Measurements from ENCODE around the gene SLC35G6.
A peak's percentile ranks its signal among the peaks of the same experiment; 100 is the strongest.

SLC35G6 gene

DNA sequence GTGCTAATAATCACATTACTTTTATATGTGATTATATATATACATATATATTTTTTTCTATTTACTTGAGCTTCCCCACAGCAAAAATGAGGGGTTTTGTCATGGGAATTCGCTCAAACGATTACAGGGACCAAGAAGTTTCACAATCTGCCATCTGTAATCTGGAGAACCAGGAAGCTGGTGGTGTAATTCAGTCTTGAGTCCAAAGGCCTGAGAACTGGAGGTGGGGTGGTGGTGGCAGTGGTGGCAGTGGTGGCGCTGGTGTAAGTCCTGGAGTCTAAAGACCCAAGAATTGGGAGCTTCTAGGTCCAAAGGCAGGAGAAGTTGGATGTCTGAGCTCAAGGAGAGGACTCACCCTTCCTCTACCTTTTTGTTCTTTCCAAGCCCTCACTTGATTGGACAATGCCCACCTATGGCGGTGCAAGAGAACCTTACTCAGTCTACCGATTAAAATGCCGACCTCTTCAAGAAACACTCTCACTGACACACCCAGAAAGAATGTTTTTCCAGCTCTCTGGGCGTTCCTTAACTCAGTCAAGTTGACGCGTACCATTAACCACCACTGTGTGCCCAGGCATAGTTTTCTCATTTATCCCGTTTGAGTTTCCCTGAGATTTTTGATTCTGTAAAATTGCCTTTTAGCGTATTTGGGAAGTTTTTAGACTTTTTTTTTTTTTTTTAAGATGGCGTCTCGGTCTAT lies 34.8 kb downstream of the SLC35G6 start:
- Histone ChIP-seq H3K36me3 (ENCODE audit: control insufficient read depth in 4 of 4, insufficient read depth in 4 of 4, low read length in 3 of 4) (peaks cover 9 to 39% (median 26%) of the 10 kb centered on the region in 4 experiments), H3K9me3 (ENCODE audit: control extremely low read depth in 1 of 5, control insufficient read depth in 4 of 5, insufficient read depth in 2 of 5, low read depth in 1 of 5, low read length in 4 of 5) (no peaks in the 10 kb centered on the region), H3K4me3 (ENCODE audit: control insufficient read depth in 1 of 7, extremely low read depth in 1 of 7, insufficient read depth in 4 of 7, low read depth in 2 of 7, low read length in 6 of 7) (no peak overlapping the region), H3K27me3 (replicated peaks in 2 of 5; ENCODE audit: control insufficient read depth in 4 of 5, insufficient read depth in 5 of 5, low read length in 4 of 5) (no peaks in the 10 kb centered on the region), H3K27ac (ENCODE audit: insufficient read depth in 1 of 2, low read depth in 1 of 2, low read length in 2 of 2, poor library complexity in 1 of 2, severe bottlenecking in 2 of 2) (no peak overlapping the region), H3K4me1 (ENCODE audit: control extremely low read depth in 1 of 4, control insufficient read depth in 4 of 4, insufficient read depth in 4 of 4, low read length in 3 of 4) (peaks cover 0 to 4% (median 0%) of the 10 kb centered on the region in 4 experiments)
- ChIA-PET CTCF (interaction anchor here (0.6 to 18.4 kb wide), 19 partner anchors 8 to 621 kb away, joined by 3 to 515 read pairs (median 4); partner anchors contain the start of genes CD68, MPDU1, SENP3 and SOX15), POLR2A (interaction anchor here (0.6 to 4.2 kb wide), 2 partner anchors 22 to 44 kb away, joined by 6 to 45 read pairs; partner anchors contain the start of genes SENP3 and TNFSF13)
- no peak for DNase-seq
- WGBS (ENCODE audit: insufficient coverage), result 82% methylated on average over 9 of the region's 13 CpGs

DNA sequence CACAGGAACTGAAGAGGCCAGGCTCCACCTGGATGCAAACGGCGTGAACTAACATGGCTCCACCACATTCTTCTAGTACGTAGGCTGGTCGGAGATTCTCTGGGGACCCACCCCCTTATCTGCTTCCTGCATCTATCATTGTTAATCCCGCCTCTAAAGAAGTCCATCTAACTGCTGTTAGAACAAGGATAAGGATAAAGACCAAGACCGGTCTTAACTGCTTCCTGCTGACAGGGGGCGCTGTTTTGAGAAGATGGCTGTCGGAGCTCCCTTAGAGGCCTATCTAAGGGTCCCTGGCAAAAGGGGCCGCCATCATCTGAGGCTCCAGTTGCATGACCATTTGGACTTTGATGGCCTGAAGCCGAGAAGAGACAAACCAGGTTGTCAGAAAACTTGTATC lies 41.8 kb downstream of the SLC35G6 start:
- CTCF ChIA-PET, result interaction anchor here (2.7 to 18.4 kb wide), 2 partner anchors 9 to 30 kb away, joined by 20 to 515 read pairs; partner anchors contain the start of genes SENP3, TNFSF12 and TNFSF13
- Histone ChIP-seq H3K4me1 (ENCODE audit: control extremely low read depth in 1 of 4, control insufficient read depth in 4 of 4, insufficient read depth in 4 of 4, low read length in 3 of 4) (peaks cover 0 to 3% (median 0%) of the 10 kb centered on the region in 4 experiments), H3K27me3 (replicated peaks in 2 of 5; ENCODE audit: control insufficient read depth in 4 of 5, insufficient read depth in 5 of 5, low read length in 4 of 5) (no peaks in the 10 kb centered on the region), H3K27ac (ENCODE audit: insufficient read depth in 1 of 2, low read depth in 1 of 2, low read length in 2 of 2, poor library complexity in 1 of 2, severe bottlenecking in 2 of 2) (no peak overlapping the region), H3K9me3 (ENCODE audit: control extremely low read depth in 1 of 5, control insufficient read depth in 4 of 5, insufficient read depth in 2 of 5, low read depth in 1 of 5, low read length in 4 of 5) (peaks cover 0 to 9% (median 2%) of the 10 kb centered on the region in 5 experiments), H3K36me3 (ENCODE audit: control insufficient read depth in 4 of 4, insufficient read depth in 4 of 4, low read length in 3 of 4) (no peaks in the 10 kb centered on the region), H3K4me3 (ENCODE audit: control insufficient read depth in 1 of 7, extremely low read depth in 1 of 7, insufficient read depth in 4 of 7, low read depth in 2 of 7, low read length in 6 of 7) (no peak overlapping the region)
- POLR2A ChIA-PET, result interaction anchor here (1.5 kb wide), 1 partner anchor 37 kb away, joined by 5 read pairs; no protein-coding TSS in a partner anchor
- peak; percentile 57 to 79 (median 74) for DNase-seq
- 44% methylated on average over 8 of the region's 10 CpGs for WGBS (ENCODE audit: insufficient coverage)

DNA sequence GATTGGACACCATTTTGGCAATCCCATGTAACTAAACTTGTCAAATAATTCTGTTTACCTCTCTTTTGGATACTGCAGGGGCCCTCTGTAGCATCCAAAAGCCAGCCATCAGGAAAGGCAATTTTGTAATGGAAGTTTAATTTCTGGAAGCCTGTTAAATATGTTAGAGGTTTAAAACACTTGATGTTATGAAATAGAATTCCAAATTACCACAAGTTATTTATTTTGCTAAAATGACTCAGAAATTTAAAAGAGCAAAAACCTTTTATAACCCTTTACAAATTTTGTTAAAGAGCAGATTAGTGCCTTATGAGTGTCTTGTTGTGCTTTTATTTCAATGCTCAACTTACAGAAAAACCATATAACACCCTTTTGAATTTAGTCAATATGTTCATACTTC lies 47.6 kb downstream of the SLC35G6 start:
- no peak overlapping the region for H3K4me3 ChIP-seq (ENCODE audit: control insufficient read depth in 1 of 7, extremely low read depth in 1 of 7, insufficient read depth in 4 of 7, low read depth in 2 of 7, low read length in 6 of 7)
- no peaks in the 10 kb centered on the region for H3K36me3 ChIP-seq (ENCODE audit: control insufficient read depth in 4 of 4, insufficient read depth in 4 of 4, low read length in 3 of 4)
- ChIA-PET CTCF (interaction anchor here (4.7 kb wide), 1 partner anchor 14 kb away, joined by 22 read pairs; no protein-coding TSS in a partner anchor), POLR2A (interaction anchor here (0.6 kb wide), 1 partner anchor 25 kb away, joined by 3 read pairs; no protein-coding TSS in a partner anchor)
- no peak for DNase-seq
- no peak overlapping the region for H3K27ac ChIP-seq (ENCODE audit: insufficient read depth in 1 of 2, low read depth in 1 of 2, low read length in 2 of 2, poor library complexity in 1 of 2, severe bottlenecking in 2 of 2)
- H3K9me3 ChIP-seq (ENCODE audit: control extremely low read depth in 1 of 5, control insufficient read depth in 4 of 5, insufficient read depth in 2 of 5, low read depth in 1 of 5, low read length in 4 of 5), result peaks cover 1 to 28% (median 3%) of the 10 kb centered on the region in 5 experiments
- no peaks in the 10 kb centered on the region for H3K4me1 ChIP-seq (ENCODE audit: control extremely low read depth in 1 of 4, control insufficient read depth in 4 of 4, insufficient read depth in 4 of 4, low read length in 3 of 4)
- H3K27me3 ChIP-seq (replicated peaks in 2 of 5; ENCODE audit: control insufficient read depth in 4 of 5, insufficient read depth in 5 of 5, low read length in 4 of 5), result no peaks in the 10 kb centered on the region

GRCh38 chr17:7530023-7530900 lies 49.0 kb downstream of the SLC35G6 start:
- no peak for DNase-seq
- Histone ChIP-seq H3K4me3 (ENCODE audit: control insufficient read depth in 1 of 7, extremely low read depth in 1 of 7, insufficient read depth in 4 of 7, low read depth in 2 of 7, low read length in 6 of 7) (no peak overlapping the region), H3K9me3 (ENCODE audit: control extremely low read depth in 1 of 5, control insufficient read depth in 4 of 5, insufficient read depth in 2 of 5, low read depth in 1 of 5, low read length in 4 of 5) (peaks cover 1 to 28% (median 3%) of the 10 kb centered on the region in 5 experiments), H3K36me3 (ENCODE audit: control insufficient read depth in 4 of 4, insufficient read depth in 4 of 4, low read length in 3 of 4) (no peaks in the 10 kb centered on the region), H3K27me3 (replicated peaks in 2 of 5; ENCODE audit: control insufficient read depth in 4 of 5, insufficient read depth in 5 of 5, low read length in 4 of 5) (no peaks in the 10 kb centered on the region), H3K4me1 (ENCODE audit: control extremely low read depth in 1 of 4, control insufficient read depth in 4 of 4, insufficient read depth in 4 of 4, low read length in 3 of 4) (no peaks in the 10 kb centered on the region), H3K27ac (ENCODE audit: insufficient read depth in 1 of 2, low read depth in 1 of 2, low read length in 2 of 2, poor library complexity in 1 of 2, severe bottlenecking in 2 of 2) (no peak overlapping the region)
- ChIA-PET POLR2A (no interaction called here), CTCF (interaction anchor here (1.2 to 3.4 kb wide), 2 partner anchors 28 to 30 kb away, joined by 3 to 14 read pairs; partner anchors contain the start of gene TNFSF13)
- no CpG with 5 or more reads among the region's 6 CpGs for WGBS (ENCODE audit: insufficient coverage)

Measured in common myeloid progenitor, CD34-positive (primary cell).